Karpas-422 (cell line): Measurements from ENCODE around the gene GUK1. TPM values are rescaled to one million over a fixed set of nuclear protein-coding genes. Genes with fewer than 3 reads are reported as not detected.

Source experiments
- DNase-seq: peaks from one replicate; pipeline ENCODE4 v3.0.0-alpha.2; 2015
- H2AFZ ChIP-seq: fragments of 200-600 bp; sonication (generic); 2 replicates; pipeline ENCODE4 v1.6.1; 2014; ENCODE audit warnings: antibody characterized with exemption, low read length, mixed read lengths
- H3K27ac ChIP-seq: fragments of 200-600 bp; sonication (generic); 2 replicates; pipeline ENCODE4 v1.5.1; 2014; ENCODE audit warnings: mild to moderate bottlenecking, low read length, moderate library complexity
- H3K27me3 ChIP-seq: fragments of 200-600 bp; sonication (generic); 2 replicates; pipeline ENCODE4 v1.6.1; 2014; ENCODE audit warnings: low read length, mixed read lengths
- H3K36me3 ChIP-seq: fragments of 200-600 bp; sonication (generic); 2 replicates; pipeline ENCODE4 v1.6.1; 2014; ENCODE audit warnings: low read length, mixed read lengths; ENCODE audit not compliant: insufficient read depth
- H3K4me1 ChIP-seq: fragments of 200-600 bp; sonication (generic); 2 replicates; pipeline ENCODE4 v1.6.1; 2014; ENCODE audit warnings: mild to moderate bottlenecking, low read length, mixed read lengths
- H3K4me2 ChIP-seq: fragments of 200-600 bp; sonication (generic); 2 replicates; pipeline ENCODE4 v1.6.1; 2014; ENCODE audit warnings: low read length, low read depth, mild to moderate bottlenecking; ENCODE audit not compliant: poor library complexity, severe bottlenecking
- H3K4me3 ChIP-seq: fragments of 200-600 bp; sonication (generic); 2 replicates; pipeline ENCODE4 v1.5.1; 2014; ENCODE audit warnings: mild to moderate bottlenecking, antibody characterized with exemption, low read length, mixed read lengths
- H3K79me2 ChIP-seq: fragments of 200-600 bp; sonication (generic); 2 replicates; pipeline ENCODE4 v1.6.1; 2014; ENCODE audit warnings: mild to moderate bottlenecking, low read length, mixed read lengths
- H3K9ac ChIP-seq: fragments of 200-600 bp; sonication (generic); 2 replicates; pipeline ENCODE4 v1.6.0; 2014; ENCODE audit warnings: low read length
- H3K9me2 ChIP-seq: fragments of 200-600 bp; sonication (generic), shearing (Covaris generic); replicated peaks from 2 replicates; pipeline ENCODE4 v1.6.0; 2014; ENCODE audit warnings: mild to moderate bottlenecking, low read length, moderate library complexity; ENCODE audit not compliant: insufficient read depth
- H3K9me3 ChIP-seq: fragments of 300-700, 200-600 bp; sonication (generic); 2 replicates; pipeline ENCODE4 v1.6.1; 2014; ENCODE audit warnings: low read length, mixed read lengths
- H4K20me1 ChIP-seq: fragments of 200-600 bp; sonication (generic); 2 replicates; pipeline ENCODE4 v1.6.1; 2014; ENCODE audit warnings: mild to moderate bottlenecking, antibody characterized with exemption, low read length, low read depth; ENCODE audit not compliant: insufficient read depth
- total RNA-seq: library from RNA; depleted of rRNA; stranded (reverse); fragments of >200 nt; shearing (Covaris generic); gene quantifications from 2 replicates; pipeline ENCODE4 v1.2.3, GENCODE V29; 2014; ENCODE audit warnings: low replicate concordance

GUK1 gene
- total RNA-seq, 1 experiment from 2014 or later, result 74.4 TPM

- no peak overlapping the region for H3K4me3 ChIP-seq
- H3K4me1 ChIP-seq, result no peaks in the 10 kb centered on the region
- no peak for DNase-seq
- H3K9ac ChIP-seq, result no peak overlapping the region
- no peak overlapping the region for H2AFZ ChIP-seq
- no peaks in the 10 kb centered on the region for H3K9me2 ChIP-seq
- H3K4me2 ChIP-seq, result no peak overlapping the region
- no peaks in the 10 kb centered on the region for H3K9me3 ChIP-seq
- H3K36me3 ChIP-seq, result no peaks in the 10 kb centered on the region
- H4K20me1 ChIP-seq, result no peaks in the 10 kb centered on the region
- H3K27ac ChIP-seq, result no peak overlapping the region
- no peaks in the 10 kb centered on the region for H3K79me2 ChIP-seq
- no peaks in the 10 kb centered on the region for H3K27me3 ChIP-seq
Measured at GRCh38 chr1:228152918-228153258, 12.8 kb downstream of the GUK1 start.

DNA sequence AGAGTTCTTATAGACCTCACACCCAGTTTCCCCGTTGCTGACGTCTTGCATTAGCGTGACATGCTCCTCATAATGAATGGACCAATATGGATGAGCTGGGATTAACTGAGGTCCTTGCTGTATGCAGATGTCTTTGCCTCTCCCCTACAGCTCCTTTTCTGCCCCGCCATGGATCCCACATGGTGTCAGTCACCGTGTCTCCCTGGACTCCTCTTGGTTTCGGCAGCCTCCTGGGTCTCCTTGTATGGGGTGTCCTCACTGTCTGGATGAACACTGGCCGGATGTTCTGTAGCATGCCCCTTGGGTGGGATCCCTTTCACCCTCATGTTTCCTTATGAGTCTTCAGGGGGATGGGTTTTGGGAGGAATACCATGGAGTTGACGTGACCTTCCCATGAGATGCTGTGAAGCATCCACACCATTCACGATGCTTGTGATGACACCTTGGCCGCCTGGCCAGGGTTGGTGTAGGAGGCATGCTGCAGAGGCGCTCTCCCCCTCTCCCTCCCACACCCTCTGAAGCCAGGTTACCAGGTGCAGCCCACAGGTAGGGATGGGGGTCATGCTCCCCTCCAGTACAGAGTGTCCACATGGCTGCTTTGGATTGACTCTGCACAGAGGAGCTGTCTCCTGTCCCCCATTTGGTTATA, 14.1 kb downstream of the GUK1 start:
- Histone ChIP-seq H3K9me2 (no peaks in the 10 kb centered on the region), H3K27ac (no peak overlapping the region), H3K9ac (no peak overlapping the region)

GRCh38 chr1:228154670-228155571, 14.8 kb downstream of the GUK1 start:
- H3K9ac ChIP-seq, result no peak overlapping the region
- no peak overlapping the region for H3K4me3 ChIP-seq
- no peak overlapping the region for H2AFZ ChIP-seq
- no peak for DNase-seq
- no peaks in the 10 kb centered on the region for H3K36me3 ChIP-seq
- no peak overlapping the region for H3K4me2 ChIP-seq
- H3K4me1 ChIP-seq, result no peaks in the 10 kb centered on the region
- H3K79me2 ChIP-seq, result no peaks in the 10 kb centered on the region
- H3K9me3 ChIP-seq, result no peaks in the 10 kb centered on the region
- H3K27ac ChIP-seq, result no peak overlapping the region
- no peaks in the 10 kb centered on the region for H3K9me2 ChIP-seq
- no peaks in the 10 kb centered on the region for H4K20me1 ChIP-seq
- no peaks in the 10 kb centered on the region for H3K27me3 ChIP-seq

More for the DNA sequence above, 14.1 kb downstream of the GUK1 start:
- DNase-seq, result no peak
- H2AFZ ChIP-seq, result no peak overlapping the region
- H3K36me3 ChIP-seq, result no peaks in the 10 kb centered on the region
- H4K20me1 ChIP-seq, result no peaks in the 10 kb centered on the region
- no peaks in the 10 kb centered on the region for H3K27me3 ChIP-seq
- no peak overlapping the region for H3K4me3 ChIP-seq
- H3K4me2 ChIP-seq, result no peak overlapping the region
- H3K79me2 ChIP-seq, result no peaks in the 10 kb centered on the region
- H3K4me1 ChIP-seq, result no peaks in the 10 kb centered on the region
- no peaks in the 10 kb centered on the region for H3K9me3 ChIP-seq

- Histone ChIP-seq H3K9me3 (no peaks in the 10 kb centered on the region), H3K36me3 (no peaks in the 10 kb centered on the region), H2AFZ (no peak overlapping the region), H3K79me2 (no peaks in the 10 kb centered on the region), H3K4me2 (no peak overlapping the region), H4K20me1 (no peaks in the 10 kb centered on the region), H3K4me3 (no peak overlapping the region), H3K27me3 (no peaks in the 10 kb centered on the region), H3K9me2 (no peaks in the 10 kb centered on the region), H3K27ac (no peak overlapping the region), H3K4me1 (no peaks in the 10 kb centered on the region), H3K9ac (no peak overlapping the region)
- DNase-seq, result no peak
Measured at GRCh38 chr1:228155596-228156514, 15.8 kb downstream of the GUK1 start.

GRCh38 chr1:228156515-228156881, 16.4 kb downstream of the GUK1 start:
- Histone ChIP-seq H3K4me3 (no peak overlapping the region), H3K9ac (no peak overlapping the region), H4K20me1 (no peaks in the 10 kb centered on the region), H3K79me2 (no peaks in the 10 kb centered on the region), H3K4me2 (no peak overlapping the region), H3K36me3 (no peaks in the 10 kb centered on the region), H3K9me2 (no peaks in the 10 kb centered on the region), H3K9me3 (no peaks in the 10 kb centered on the region), H3K4me1 (no peaks in the 10 kb centered on the region), H3K27ac (no peak overlapping the region), H2AFZ (no peak overlapping the region), H3K27me3 (no peaks in the 10 kb centered on the region)
- DNase-seq, result no peak

DNA sequence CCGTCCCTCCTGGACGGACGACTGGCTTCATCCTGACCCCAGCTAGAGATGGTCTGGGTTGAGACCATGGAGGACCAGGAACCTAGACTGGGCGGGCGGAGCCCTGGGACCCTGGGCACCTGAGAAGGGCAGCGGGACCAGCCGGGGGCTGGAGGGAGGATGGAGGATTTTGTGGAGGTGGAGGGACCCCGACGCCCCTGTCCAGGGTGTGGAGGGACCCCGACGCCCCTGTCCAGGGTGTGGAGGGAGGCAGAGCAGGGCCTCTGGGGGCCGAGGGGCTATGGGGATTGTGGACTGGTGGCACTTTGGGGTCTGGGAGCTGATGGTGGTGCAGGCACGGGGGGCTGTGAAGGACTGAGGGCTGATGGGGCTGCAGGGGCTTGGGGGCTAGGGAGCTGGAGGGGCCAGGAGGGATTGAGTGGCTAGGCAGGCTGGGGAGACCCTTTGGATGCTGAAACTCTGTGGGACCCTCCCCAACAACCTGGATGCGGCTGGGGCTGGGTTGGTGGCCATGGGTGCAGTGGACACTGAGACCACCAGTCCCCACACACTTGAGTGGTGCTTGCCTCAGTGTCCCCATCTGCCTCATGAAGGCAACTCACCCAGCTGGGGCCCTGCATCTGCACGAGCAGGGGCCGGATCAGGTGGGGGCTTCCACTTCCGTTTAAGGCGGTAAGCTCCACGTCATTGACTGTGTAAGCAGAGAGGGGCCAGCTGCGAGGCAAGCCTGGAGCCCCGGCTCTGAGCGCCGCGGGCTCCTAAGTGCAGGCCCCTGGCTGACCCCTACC, 17.1 kb downstream of the GUK1 start:
- Histone ChIP-seq H3K27ac (no peak overlapping the region), H3K27me3 (no peaks in the 10 kb centered on the region), H3K79me2 (no peaks in the 10 kb centered on the region), H2AFZ (no peak overlapping the region), H3K4me3 (no peak overlapping the region), H3K36me3 (no peaks in the 10 kb centered on the region), H4K20me1 (no peaks in the 10 kb centered on the region), H3K9ac (no peak overlapping the region), H3K4me2 (no peak overlapping the region), H3K4me1 (no peaks in the 10 kb centered on the region), H3K9me3 (no peaks in the 10 kb centered on the region), H3K9me2 (no peaks in the 10 kb centered on the region)
- no peak for DNase-seq

GRCh38 chr1:228157729-228158126, 17.6 kb downstream of the GUK1 start:
- H4K20me1 ChIP-seq, result no peaks in the 10 kb centered on the region
- H3K36me3 ChIP-seq, result no peaks in the 10 kb centered on the region
- no peaks in the 10 kb centered on the region for H3K9me2 ChIP-seq
- H3K27me3 ChIP-seq, result no peaks in the 10 kb centered on the region
- no peaks in the 10 kb centered on the region for H3K4me1 ChIP-seq
- no peaks in the 10 kb centered on the region for H3K79me2 ChIP-seq
- no peak overlapping the region for H3K27ac ChIP-seq
- H3K4me3 ChIP-seq, result no peak overlapping the region
- no peak overlapping the region for H3K9ac ChIP-seq
- H2AFZ ChIP-seq, result no peak overlapping the region
- H3K4me2 ChIP-seq, result no peak overlapping the region
- DNase-seq, result no peak
- no peaks in the 10 kb centered on the region for H3K9me3 ChIP-seq
